NCI-H526 (cell line): ENCODE results near the gene ZDHHC7.

Experiments
- DNase-seq, 2 experiments: peaks; one replicate each; lab custom pipeline; 2025; lab: John Stamatoyannopoulos, UW

The ZDHHC7 gene

GRCh38 chr16:85018529-85019236 is 7.3 kb upstream of the ZDHHC7 start:
- DNase-seq = no peak

- DNase-seq = no peak
Measured at GRCh38 chr16:85017633-85018032, 6.3 kb upstream of the ZDHHC7 start.

GRCh38 chr16:85017151-85017550 is 5.8 kb upstream of the ZDHHC7 start:
- DNase-seq = no peak

- no peak for DNase-seq
Measured at GRCh38 chr16:85015481-85016187, 4.3 kb upstream of the ZDHHC7 start.

DNA sequence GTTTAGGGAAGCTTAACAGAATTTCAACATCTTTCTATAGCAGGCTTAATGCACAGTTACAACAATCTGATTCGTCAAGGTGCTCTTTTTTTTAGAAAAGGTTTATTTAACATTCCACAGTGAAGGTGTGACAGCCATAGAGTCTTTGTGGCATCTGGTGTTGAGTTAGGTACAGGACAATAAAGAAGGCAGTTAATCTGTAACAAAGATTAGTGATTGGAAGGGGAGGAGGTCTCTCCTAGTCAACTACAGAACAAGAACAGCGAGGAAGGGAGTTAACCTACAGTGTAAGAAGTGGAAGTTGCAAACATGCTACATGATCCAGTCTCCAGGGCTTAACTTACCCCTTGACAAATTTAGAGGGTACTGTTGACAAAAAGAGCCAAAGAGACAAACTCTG is 3.0 kb upstream of the ZDHHC7 start:
- DNase-seq = no peak

GRCh38 chr16:85011846-85012284 is 530 bp upstream of the ZDHHC7 start:
- DNase-seq = no peak

- no peak for DNase-seq
Measured at GRCh38 chr16:85010446-85010930, 847 bp downstream of the ZDHHC7 start.

DNA sequence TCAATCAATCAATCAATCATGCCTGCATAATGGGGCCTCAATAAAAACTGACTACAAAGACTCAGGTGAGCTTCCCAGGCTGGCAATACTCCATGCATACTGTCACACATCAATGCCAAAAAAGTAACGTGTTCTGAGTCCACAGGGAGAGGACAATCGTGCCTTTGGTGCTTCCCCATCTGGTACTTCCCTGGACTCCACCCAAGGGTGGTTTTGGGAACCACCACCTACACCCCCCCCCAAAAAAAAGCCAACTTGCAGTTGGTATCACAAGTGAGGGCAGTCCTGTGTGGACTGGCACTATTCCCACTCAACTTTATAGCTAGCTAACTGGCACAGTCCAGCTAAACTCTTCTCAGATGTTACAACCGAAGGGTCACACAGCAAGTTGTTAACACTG is 3.1 kb downstream of the ZDHHC7 start:
- no peak for DNase-seq

- DNase-seq = no peak
Measured at GRCh38 chr16:85007496-85008214, 3.7 kb downstream of the ZDHHC7 start.

GRCh38 chr16:85006639-85007038 is 4.7 kb downstream of the ZDHHC7 start:
- no peak for DNase-seq

DNA sequence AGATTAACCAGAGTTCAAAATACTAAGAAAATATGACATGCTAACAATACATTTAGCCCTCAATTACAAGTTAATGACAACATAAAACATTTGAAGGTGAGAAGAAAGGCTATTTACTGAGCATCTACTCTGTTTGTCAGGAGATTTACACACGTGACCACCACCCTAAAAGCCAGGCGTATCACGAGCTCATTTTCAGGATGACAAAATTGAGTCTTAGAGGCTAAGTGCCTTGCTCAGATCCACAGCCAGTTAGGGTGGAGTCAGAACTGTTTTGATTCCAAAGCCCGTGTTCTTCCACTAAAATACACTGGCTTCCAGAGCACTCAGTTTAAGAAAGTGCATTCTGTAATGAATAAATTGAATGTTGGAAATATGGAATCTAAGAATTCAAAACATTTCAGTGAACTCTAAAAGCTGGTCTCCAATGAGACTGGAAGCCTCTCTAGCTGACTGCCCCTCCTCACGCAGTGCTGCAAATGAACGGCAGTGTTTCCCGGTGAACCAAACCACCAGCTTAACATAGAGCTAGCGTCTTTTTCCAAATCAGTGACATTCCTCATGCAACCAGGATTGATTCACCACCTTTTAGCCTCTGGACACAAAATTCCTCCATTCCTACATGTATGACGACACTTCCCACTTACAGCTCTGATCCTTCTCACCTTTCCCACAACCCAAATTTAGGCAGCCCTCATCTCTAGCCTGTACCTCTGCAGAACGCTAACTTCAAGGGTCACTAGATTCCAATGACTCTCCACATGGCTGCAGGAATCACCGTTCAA is 5.9 kb downstream of the ZDHHC7 start:
- DNase-seq = no peak

DNA sequence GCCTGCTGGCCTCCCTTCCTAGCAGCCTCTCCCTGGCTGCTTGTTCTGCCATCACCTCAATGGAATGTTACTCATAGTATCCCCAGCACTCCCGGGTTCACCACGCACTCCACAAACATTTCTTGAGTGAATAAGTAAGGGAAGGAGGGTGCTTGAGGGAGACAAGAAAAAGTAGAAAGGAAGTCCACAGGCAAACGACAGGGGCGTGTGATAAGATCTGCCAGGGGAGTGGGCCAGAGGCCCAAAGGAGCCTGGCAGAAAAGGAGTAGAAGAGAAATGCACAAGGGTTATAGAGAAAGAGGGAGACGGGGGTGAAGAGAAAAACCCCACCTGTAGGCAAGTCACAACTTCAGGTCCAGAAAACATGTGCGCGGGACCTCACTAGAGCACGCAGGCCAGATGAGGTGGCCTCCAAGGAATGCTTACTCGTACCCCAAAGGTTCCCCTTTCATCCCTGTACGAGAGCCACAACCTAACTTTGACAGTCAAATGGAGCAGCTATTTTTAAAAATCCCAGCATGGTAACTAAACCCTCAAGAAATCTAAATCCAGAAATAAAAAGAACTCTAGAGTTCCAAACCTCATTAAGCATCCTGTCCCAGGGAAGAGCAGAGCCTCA is 6.6 kb downstream of the ZDHHC7 start:
- DNase-seq = no peak

- no peak for DNase-seq
Measured at GRCh38 chr16:85003725-85004586, 7.4 kb downstream of the ZDHHC7 start.

DNA sequence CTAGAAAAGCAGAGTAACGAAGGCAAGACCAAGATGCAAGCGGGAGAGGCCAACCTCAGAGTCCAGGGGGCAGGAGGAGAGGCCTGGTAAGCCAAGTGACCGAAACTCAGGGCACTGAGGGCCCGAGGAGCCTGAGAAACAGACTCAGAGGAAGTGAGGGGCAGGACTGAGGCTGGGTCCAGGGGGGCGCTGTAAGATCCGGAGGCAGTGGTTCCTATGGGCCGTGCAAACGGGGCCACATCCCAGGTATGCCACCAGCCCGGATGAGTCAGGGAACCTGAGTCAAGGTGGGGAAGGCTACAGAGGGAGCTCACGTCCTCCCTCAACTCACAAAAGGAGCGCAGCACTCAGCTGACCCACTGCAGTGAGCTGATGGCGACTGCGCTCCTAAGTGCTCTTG is 8.3 kb downstream of the ZDHHC7 start:
- DNase-seq = no peak

GRCh38 chr16:85002608-85003007 is 8.7 kb downstream of the ZDHHC7 start:
- DNase-seq = no peak

DNA sequence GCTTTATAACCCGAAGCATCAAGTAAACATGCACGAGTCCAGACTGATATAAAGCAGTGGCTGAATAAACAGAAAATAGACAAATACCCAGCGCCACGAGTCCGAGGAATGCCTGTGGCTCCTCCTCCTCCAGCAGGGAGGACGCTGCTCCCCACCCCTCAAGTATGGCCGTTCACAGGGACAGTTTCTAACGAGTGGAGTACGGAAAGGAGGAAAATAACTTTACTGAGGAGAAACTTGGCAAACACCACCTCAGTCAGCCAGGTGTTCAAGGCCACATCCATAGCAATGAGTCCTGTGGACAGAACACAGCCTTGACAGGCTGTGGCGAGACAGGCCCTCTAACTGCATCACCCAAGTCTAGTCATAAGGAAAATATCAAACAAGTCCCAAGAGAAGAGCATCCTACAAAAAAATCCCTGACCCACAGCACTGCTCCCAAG is 9.2 kb downstream of the ZDHHC7 start:
- no peak for DNase-seq

DNA sequence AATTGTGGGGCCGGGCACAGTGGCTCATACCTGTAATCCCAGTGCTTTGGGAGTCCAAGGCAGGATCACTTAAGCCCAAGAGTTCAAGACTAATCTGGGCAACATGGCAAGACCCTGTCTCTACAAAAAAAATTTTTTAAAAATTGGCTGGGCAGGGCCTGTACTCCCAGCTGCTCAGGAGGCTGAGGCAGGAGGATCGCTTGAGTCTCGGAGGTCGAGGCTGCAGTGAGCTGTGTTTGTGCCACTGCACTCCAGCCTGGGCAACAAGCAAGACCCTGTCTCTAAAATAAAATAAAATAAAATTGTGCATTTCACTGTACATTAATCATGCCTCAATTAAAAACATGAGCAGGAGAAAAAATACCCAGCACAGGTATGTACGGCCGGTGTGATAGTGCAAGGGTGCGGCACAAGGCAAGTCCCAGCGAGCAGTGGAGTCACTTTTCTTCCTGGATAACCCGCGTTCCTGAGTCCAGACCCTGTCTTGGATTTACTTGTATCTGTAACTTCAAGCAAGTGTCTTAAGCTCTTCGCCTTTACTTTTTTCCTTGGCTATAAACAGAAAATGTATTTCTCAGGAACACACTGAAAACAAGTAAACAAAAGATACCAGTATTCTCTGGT is 11.4 kb downstream of the ZDHHC7 start:
- DNase-seq = no peak

DNA sequence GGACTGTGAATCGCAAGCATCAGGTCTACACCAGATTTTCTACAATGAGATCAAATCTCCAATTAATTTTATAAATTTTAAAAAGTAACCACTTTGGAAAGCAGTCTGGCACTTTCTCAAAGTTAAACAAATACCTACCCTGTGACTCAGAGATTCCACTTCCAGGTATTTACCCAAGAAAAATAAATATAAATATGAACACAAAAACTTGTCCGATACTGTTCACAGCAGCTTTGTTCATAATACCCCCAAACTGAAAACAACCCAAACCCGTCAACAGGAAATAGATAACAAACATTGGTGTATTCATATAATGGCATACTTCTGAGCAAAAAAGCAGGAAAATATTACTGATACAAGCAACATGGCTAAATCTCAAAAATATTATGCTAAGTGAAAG is 12.1 kb downstream of the ZDHHC7 start:
- no peak for DNase-seq

DNA sequence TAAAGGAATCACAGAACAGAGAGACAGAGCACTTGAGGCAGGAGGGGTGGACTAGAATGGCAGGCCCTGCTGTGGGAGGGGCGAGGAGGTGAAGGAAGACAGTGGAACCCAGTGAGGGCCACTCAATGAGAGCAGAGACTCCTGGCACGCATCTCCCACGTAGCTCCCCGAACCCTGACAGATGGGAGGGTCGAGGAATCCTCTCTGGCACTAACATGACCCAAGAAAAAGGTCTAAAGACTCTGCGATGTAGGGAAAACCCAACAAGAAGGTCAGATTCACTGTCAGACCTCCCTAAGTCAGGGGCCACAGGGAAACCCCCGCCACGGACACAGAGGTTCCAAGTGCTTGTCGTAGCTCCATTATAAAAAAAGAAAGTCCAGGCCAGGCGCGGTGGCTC is 15.0 kb downstream of the ZDHHC7 start:
- no peak for DNase-seq

- DNase-seq = no peak
Measured at GRCh38 chr16:84995663-84996062, 15.7 kb downstream of the ZDHHC7 start.
